HL-60 (cell line): Measurements from ENCODE around the gene ASB5.

Experiments used
- CTCF ChIP-seq: IDR thresholded peaks from one replicate; pipeline ENCODE4 v1.5.1; 2011; ENCODE audit warnings: low read length, control low read depth, inconsistent platforms; ENCODE audit not compliant: insufficient read depth
- GABPA ChIP-seq: IDR thresholded peaks from 2 replicates; pipeline ENCODE4 v1.6.1; 2012; ENCODE audit warnings: low read depth

GRCh38 chr4:176222149-176222548, 46.9 kb downstream of the ASB5 start:
- TF ChIP-seq CTCF: no peak
- TF ChIP-seq GABPA: no peak
